Stimulated activated naive CD4-positive, alpha-beta T cell (primary cell): ENCODE measurements around the gene ALPI.
A peak's percentile ranks its signal among the peaks of the same experiment; 100 is the strongest.
"Not testable (repeated sequence)": the region's sequence is repeated elsewhere in the genome, so short reads cannot be mapped to it uniquely, and the experiment has no call there.

Experiments used
- DNase-seq, 6 experiments: peaks; one replicate each; lab custom pipeline; 2025; lab: John Stamatoyannopoulos, UW

Gene ALPI

DNA sequence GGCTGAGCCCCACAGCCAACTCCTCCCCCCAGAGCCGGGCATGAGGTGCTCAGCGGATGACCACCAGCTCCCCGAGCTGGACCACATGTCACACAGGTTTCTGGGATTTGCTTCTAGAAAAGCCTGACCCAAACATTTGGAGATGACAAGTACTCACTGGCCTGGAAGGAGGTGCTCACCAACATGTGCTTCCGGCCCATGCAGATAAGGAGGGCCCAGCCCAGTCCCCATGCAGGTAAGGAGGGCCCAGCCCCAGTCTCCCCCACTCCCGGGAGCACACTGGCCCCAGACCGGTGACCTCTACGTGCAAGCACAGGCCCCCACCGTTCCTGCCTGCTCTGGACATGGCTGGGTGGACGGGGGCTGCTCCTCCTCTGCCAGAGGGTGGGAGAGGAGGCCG is 14.0 kb upstream of the ALPI start:
- not testable (repeated sequence) for DNase-seq

DNA sequence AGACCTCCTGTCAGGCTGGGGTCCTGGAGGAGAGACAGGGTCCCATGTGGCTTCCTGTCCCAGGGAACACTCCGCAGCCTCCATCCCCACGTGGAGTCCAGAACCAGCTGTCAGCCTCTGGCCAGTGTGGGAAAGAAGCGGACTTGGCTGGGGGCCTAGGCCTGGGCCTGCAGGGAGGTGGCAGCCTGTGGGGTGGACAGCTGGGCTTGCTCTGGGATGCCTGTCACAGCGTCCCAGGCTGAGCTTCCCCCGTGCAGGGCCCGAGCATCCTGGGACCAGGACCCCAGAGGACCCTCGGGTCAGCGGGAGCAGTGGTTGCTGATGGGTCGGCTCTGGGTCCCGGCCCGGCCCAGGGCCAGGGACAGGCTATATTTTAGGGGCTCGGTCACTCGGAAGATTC is 13.5 kb upstream of the ALPI start:
- not testable (repeated sequence) for DNase-seq

DNA sequence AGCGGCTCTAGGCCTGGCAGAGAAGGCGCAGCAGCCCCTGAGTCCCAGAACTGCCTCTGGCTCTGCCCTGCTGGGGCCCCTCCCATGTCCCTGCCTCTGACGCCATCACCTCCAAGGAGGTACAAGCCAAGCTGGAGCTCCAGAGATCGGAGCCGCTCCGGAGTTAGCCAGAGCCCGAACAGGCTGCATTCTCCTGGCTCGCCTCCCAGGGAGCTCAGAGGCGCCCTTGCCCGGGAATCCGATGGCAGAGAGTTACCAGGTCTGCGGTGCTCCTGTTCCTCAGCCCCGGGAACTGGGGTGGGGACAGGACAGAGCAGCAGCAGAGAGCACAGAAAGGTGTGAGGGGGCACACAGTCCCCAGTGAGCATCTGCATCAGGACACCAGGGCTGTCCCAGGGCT is 12.9 kb upstream of the ALPI start:
- not testable (repeated sequence) for DNase-seq

DNA sequence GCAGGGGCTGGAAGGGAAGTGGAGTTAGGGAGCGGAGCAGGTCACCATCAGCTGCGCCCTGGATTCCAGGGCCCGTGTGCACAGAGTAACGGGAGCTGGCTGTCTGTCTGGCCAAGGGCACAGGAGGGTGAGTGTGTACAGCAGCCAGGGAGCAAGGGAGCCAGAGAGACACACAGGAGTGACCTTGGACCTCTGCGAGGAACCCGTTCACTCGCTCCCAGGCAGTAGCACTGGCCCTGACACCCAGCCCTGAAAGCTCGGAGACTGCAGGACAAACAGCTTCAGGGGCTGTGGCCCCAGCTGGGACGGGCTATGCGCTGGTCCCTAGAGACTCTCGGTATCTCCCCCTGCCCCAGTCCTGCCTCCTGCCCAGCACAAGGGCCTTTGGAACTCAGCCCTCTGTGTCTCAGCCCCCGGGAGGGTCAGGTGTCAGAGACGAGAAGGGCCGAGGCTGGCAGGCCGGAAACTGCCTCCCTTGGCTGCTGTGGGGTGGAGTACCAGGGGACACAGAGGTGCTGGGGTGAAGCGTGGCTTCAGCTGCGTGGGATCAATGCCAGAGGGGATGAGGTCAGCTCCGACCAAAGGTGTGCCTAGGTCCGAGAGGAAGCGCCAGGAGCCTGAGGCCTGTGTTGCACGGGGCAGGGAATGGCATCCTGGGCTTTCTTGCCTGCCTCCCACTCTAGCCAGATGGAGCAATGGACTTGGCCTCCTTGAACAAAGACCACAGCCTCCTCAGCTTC is 12.1 kb upstream of the ALPI start:
- DNase-seq, result not testable (repeated sequence)

DNA sequence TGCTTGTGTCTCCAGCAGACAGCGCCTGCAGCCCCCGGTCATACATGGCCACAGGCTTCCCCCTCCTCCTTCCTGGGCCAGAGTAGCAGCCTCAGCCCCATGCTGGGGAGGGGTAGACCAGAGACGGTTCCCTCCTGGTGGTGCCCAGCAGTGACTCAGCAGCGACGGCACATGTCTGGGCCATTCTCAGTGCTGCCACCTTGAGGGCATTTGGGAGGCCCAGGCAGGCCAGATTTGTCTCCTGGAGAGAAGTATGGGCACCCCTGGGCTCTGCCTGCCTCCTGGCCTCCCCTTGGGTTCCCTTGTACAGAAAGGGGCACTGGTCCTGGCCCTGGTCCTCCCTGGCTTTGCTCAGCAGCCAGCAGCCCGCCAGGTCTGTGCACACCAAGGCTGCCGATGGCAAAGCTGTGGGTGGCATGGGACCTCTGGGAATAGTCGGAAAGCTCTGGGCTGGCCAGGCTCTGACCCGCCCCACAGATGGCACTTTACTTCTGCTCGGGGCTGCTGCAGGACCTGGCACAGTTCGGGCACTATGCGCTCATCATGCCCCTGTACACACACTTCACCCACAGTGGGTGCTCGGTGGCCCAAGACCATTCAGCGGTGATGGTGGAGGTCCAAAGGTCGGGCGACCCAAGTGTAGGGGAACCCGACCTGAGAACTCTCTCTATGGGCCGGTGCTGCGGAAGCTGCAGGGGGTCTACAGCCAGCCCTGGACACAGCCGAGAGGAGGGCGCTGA is 11.4 kb upstream of the ALPI start:
- peak in 5 of 6 experiments; percentile 10 to 30 (median 24) for DNase-seq

DNA sequence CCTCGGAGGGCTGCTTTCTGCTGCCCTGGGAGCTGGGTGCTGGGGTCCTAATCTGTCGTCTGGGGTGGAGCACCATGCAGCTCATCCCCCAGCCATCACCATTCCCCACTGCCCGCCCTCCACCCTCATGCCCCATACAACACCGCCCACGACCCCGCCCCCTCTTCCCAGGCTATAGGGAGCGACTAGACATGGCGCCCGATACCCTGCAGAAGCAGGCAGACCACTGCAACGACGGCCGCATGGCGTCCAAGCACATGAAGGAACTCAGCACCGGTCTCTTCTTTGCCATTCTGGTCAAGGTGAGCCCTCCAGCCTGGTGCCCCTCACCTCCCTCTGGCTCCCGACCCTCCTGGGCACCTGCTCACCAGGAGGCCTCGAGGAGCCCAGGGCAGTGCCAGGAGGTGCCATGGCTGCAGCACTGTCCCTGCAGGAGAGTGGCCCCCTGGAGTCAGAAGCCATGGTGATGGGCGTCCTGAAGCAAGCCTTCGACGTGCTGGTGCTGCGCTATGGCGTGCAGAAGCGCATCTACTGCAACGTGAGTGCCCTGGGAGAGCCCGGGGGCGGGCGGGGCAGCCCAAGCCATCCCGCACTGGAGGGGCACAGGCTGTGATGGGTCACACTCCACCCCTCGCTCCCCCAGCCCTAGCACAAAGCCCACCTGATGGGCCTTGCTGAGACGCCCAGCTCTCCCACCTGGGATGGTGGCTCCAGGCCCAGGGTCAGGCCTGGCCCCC is 10.6 kb upstream of the ALPI start:
- not testable (repeated sequence) for DNase-seq

DNA sequence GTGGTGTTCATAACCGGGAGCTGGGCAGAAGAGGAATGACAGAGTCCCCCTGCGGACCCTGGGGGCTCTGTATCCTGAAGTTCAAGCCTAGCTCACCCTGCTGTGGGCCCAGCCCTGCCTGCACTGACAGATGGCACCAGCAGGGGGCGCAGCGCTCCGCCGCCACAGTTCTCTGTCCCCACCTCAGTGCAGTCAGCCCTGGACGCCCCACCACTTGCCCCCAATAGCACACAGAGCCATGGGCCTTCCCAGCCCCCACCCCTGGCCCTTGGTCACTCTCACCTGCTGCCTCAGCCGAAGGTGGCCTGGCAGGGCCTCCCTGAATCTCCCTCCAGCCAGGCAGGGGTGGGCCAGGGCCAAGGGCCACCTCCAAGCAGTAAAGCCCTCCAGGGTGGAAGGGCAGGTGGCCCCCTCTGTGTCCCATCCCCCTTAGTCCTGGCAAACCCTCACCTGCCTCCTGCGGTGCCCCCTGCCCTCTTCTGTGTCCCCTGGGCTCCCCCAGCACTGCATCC is 9.6 kb upstream of the ALPI start:
- not testable (repeated sequence) for DNase-seq

DNA sequence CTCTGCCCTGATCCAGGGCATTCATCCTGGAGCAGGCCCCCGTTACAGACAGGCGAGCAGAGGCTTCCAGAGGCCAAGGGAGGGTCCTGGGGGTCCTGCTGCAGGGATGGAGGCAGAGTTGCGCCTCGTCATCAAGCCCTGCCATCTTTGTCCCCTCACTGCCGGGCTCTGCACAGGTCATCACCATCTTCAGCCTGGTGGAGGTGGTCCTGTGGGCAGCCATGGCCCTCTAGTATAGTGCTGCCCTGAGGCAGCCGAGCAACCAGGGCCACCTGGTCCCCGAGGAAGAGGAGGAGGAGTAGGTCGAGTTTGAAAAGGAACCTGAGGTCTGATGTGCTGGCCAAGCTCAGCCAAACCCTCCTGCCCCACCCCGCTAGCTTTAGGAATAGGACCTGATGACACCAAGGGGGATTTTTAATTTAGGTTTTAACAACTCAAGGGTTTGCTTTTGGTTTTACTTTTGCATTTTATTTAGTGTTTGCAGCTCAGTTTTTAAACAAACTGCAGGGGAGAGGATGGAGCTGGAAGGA is 8.8 kb upstream of the ALPI start:
- no peak for DNase-seq

DNA sequence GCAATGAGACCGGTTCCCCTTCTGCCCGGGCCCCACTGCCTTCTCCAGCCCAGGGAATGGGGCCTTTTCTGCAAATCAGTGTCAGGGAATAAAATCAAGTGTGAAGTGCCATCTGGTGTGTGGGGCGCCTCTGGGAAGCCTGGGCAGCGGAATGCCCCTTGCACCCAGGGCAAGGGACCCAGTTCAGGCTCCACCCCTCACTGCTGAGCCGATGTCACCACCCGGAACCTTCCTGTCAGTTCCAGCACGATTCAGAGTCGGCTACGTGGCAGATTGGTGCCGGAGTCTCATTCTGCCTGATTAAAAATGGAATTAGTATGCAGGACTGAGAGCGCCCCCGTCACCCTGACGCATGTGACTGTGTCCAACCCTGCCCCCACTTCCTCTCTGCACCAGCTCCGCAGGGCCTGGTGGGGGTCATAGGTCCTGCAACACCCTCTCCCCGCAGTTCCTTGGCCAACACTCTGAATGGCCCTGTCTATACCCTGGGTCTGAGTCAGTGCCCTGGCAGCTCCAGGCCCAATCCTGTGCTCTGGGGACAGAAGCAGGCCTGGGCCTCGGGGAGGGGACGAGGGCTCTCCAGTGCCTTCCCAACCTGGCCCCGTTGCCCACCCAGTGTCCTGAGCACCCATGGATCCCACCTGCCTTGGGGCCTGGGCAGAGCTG is 8.2 kb upstream of the ALPI start:
- DNase-seq, result no peak

DNA sequence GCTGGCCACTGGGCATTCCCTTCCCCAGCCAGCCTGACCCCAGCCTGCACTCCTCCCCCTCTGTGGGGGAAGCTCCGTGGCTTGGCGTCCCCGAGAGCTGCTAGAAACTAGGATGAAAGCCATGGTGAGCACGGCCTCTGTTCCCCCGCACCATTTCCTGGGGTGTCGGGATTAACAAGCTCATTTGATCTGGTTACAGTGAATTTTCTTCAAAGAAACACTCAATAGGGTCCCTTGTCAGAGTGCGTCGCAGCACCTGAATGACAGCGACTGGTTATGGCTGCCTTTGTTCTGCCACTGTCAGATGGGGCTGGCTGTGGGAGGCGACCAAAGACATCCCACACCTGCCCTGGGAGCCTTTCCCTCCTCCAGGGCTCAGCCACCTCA is 7.7 kb upstream of the ALPI start:
- no peak for DNase-seq

DNA sequence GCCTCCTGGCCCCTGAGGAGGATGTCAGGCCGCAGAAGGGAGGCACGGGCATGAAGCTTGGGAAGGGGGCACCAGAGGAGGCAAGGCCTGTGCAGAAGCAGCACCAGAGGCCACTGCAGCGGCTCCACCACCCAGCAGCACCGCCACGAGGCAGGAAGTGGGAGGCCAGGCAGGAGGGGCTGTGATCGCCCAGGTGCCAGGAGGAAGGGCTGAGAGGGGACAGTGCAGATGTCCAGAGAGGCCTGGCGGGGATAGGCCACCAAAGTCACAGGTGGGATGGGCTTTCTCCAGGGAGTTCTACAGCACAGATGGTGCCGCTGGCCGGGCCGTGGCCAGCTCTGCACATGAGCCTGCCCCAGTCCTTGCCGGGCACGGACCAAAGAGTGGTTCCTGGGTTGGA is 6.0 kb upstream of the ALPI start:
- DNase-seq, result no peak

DNA sequence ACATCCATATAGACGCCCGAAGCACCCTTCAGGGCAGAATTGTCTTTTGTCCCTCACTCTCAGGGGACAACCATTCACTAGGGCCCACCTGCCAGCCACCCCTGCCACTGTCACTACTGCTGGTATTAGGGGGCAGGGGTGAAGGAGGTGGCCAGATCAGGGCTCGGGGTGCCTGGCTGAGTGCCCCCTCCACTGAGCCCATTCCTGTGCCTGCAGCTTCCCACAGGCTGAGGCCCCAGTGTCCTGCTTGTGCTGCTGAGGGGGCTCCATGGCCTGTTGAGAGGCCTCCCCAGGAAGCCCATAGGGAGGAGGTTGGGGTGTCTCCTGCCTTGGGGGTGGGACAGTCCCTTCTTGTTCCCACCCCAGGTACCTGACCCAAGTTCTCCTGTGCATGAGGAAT is 4.3 kb upstream of the ALPI start:
- DNase-seq, result not testable (repeated sequence)

DNA sequence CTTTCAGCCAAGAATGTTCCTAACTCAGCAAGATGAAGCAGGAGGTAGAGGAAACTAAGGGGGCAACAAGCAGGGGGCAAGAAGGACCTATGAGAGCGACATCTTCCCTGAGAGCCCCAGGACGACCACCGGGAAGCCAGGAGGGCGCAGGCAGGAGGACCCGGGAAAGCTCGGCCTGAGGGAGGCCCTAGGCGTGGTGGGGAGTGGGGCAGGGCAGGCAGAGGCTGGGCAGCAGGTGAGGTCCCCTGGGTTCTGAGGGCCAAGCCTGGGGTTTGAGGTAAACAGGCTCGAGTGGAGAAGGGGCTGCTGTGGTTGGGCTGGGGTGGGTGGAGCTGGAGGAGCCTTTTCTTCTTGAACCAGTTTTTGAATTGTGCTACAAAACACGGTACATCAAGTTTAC is 1.3 kb upstream of the ALPI start:
- DNase-seq, result no peak

DNA sequence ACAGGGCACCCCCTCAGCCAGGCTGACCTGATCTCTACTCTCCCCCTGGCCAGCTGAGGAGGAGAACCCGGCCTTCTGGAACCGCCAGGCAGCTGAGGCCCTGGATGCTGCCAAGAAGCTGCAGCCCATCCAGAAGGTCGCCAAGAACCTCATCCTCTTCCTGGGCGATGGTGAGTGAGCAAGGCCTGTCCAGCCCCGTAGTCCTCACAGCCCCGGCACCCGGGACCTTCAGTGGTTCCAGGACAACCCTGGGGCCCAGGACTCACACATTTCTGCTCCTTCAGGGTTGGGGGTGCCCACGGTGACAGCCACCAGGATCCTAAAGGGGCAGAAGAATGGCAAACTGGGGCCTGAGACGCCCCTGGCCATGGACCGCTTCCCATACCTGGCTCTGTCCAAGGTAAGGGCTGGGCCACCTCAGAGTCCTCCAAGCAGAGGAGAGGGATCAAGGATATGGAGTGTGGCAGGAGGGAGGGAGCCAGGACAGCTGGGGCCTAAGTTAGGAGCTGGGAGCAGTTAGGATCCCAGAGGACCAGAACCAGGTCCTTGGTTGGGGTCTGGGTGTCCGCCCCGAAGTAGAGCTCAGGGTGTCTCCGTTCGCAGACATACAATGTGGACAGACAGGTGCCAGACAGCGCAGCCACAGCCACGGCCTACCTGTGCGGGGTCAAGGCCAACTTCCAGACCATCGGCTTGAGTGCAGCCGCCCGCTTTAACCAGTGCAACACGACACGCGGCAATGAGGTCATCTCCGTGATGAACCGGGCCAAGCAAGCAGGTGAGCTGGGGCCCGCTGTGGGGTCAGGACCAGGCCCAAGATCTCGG is 555 bp downstream of the ALPI start:
- no peak for DNase-seq

DNA sequence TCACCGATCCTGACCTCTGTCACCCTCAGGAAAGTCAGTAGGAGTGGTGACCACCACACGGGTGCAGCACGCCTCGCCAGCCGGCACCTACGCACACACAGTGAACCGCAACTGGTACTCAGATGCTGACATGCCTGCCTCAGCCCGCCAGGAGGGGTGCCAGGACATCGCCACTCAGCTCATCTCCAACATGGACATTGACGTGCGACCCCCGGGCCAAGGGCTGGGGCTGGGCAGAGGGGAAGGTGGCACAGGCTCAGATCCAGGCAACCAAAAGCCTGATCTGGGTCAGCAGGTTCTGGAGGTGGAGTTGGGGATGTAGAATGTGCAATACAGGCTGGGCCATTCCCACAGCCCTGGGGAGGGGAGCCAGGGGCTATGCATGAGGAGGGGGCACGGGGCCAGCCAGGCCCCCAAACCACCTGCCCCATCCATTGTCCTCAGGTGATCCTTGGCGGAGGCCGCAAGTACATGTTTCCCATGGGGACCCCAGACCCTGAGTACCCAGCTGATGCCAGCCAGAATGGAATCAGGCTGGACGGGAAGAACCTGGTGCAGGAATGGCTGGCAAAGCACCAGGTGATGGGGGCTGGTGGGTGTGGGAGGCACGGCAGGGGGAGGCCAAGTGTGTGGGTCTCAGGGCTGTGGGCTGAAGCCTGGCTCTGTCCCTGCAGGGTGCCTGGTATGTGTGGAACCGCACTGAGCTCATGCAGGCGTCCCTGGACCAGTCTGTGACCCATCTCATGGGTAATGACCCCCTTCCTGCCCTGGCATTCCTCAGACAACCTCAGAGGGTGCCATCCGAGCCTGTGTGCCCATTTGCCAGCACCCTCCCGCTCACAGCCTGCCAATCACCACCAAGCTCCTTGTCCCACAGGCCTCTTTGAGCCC is 1.4 kb downstream of the ALPI start:
- no peak for DNase-seq

DNA sequence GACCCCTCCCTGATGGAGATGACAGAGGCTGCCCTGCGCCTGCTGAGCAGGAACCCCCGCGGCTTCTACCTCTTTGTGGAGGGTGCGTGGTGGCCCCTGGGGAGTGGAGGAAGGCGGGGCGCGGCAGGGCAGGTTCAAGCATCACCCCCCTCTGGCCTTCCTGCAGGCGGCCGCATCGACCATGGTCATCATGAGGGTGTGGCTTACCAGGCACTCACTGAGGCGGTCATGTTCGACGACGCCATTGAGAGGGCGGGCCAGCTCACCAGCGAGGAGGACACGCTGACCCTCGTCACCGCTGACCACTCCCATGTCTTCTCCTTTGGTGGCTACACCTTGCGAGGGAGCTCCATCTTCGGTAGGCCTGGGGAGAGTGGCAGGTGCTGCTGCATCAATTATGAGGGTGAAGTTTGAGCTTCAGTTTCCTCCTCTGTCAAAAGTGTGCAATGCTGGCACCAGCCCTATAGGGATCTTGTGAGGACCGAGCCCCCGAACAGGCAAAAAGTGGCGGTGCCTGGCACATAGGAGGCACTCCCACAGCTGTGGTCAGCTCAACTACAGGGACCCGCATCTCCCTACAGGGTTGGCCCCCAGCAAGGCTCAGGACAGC is 2.2 kb downstream of the ALPI start:
- DNase-seq, result no peak

DNA sequence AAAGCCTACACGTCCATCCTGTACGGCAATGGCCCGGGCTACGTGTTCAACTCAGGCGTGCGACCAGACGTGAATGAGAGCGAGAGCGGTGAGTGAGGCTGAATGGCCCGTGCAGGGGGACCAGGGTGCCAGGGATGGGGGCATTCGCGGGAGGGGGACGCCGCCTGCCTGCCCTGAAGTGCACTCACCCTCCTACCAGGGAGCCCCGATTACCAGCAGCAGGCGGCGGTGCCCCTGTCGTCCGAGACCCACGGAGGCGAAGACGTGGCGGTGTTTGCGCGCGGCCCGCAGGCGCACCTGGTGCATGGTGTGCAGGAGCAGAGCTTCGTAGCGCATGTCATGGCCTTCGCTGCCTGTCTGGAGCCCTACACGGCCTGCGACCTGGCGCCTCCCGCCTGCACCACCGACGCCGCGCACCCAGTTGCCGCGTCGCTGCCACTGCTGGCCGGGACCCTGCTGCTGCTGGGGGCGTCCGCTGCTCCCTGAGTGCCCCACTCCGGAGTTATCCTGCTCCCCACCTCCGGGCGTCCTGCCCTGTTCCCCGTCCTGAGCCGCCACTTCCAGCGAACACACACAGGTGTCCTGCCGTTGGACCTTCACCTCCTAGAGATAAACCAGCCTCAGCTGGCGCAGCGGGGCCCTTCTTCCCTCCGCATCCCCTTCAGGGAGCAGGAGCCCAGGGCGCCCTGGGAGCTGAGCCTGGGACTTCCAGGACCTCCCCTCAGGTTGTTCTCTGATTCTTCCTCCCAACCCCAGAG is 2.9 kb downstream of the ALPI start:
- no peak for DNase-seq

DNA sequence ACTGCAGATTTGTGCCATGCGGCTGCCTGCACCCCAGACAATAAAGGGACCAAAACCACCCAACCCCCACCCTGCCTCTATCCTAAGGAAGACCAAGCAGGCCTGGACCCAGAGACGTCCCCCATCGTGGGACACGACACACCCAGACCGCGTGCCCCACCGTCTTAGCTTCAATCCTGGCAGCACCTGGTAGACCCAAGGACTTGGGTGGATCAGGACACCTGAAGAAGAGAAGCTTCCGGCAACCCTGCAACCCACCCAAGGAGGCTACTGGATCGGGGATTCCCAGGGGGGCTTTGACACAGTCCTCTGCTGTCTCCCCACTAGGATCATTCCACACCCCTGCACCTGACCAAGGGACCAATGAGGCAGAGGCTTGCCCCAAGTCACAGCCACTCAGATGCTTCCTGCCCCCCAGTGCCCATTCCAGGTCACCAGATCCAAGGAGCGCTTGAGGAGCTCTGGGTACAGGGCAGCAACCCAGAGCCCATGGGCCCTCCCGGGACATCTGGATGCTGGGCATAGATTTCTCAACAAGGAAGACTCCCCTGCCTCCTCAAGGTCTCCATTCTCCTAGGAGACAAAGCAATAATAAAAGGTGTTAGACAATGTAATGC is 3.6 kb downstream of the ALPI start:
- no peak for DNase-seq
